Adrenal gland (tissue), 12 donors: Measurements from ENCODE around the gene TP53. TPM values are rescaled to one million over a fixed set of nuclear protein-coding genes. Genes with fewer than 3 reads are reported as not detected.

Experiments used
- DNase-seq, 7 donors: peaks; one replicate each; pipeline ENCODE4 v3.0.0-alpha.2; 2019 to 2020
- H3K27ac ChIP-seq, 5 donors: fragments of 200-600 bp; sonication (generic) in 4 of 5; 1 replicate in 3 of 5; 2 replicates in 2 of 5; pipeline versions ENCODE4 v1.5.1 to v1.8.0; 2016 to 2020; ENCODE audit warnings: mild to moderate bottlenecking in 1 of 5
- H3K27me3 ChIP-seq: fragments of 200-600 bp; 2 replicates; pipeline ENCODE4 v1.8.0; 2021
- H3K36me3 ChIP-seq, 2 donors: fragments of 200-600 bp; replicated peaks in 1 of 2; 1 replicate in 1 of 2; 2 replicates in 1 of 2; pipeline versions ENCODE4 v1.5.1 to v1.8.0; 2018 to 2022
- H3K4me1 ChIP-seq, 2 donors: fragments of 200-600 bp; replicated peaks in 1 of 2; 1 replicate in 1 of 2; 2 replicates in 1 of 2; pipeline versions ENCODE4 v1.5.1 to v1.8.0; 2018 to 2021
- H3K4me3 ChIP-seq, 4 donors: fragments of 200-600 bp; sonication (generic) in 3 of 4; one replicate each; pipeline ENCODE4 v1.5.1; 2016 to 2018
- H3K9me3 ChIP-seq, 3 donors: fragments of 200-600 bp; sonication (generic) in 1 of 3; replicated peaks in 1 of 3; 1 replicate in 2 of 3; 2 replicates in 1 of 3; pipeline versions ENCODE4 v1.5.1 to v1.8.0; 2016 to 2021
- POLR2A ChIP-seq, 2 donors: fragments of 450-650 bp; IDR thresholded peaks; one replicate each; pipeline ENCODE4 v1.6.1; 2017; ENCODE audit warnings: antibody characterized with exemption in 2 of 2, mild to moderate bottlenecking in 2 of 2, moderate library complexity in 1 of 2
- WGBS, 4 donors: extraction: QIAGEN DNeasy Blood & Tissue Kit in 2 of 4; methylation state at CpG; one replicate each; pipeline versions ENCODE4 v1.1.5 to v1.1.7; 2013 to 2017; 5-methylcytosine and 5-hydroxymethylcytosine counted together
- intact Hi-C, 2 donors: fragments of 100-400 bp; cut with DNase I; formaldehyde crosslinking; loops; one replicate each; pipeline versions ENCODE4 v1.14.1 to v1.15.0; 2022 to 2023
- polyA plus RNA-seq, 3 donors: library from polyadenylated mRNA; stranded (reverse); fragments of 200-250 nt in 2 of 3; fragments of 350-450 nt in 1 of 3; fragmentation: Illumina TruSeq in 1 of 3; extraction: RNeasy Lipid Tissue Mini Kit (QIAGEN cat#74804) in 1 of 3; gene quantifications; one replicate each; pipeline ENCODE4 v1.2.3, GENCODE V29; 2013 to 2014
- total RNA-seq, 9 donors: library from RNA; depleted of rRNA in 4 of 9; stranded (reverse); fragments of >200 nt in 4 of 9; fragments of 120-200 nt in 1 of 9; fragmentation: NEBNext Ultra II Directional in 1 of 9; extraction: Animal tissue kit (Norgen Biotek cat#: 25700) in 1 of 9; gene quantifications; one replicate each; pipeline versions ENCODE4 v1.1.0 to v1.2.4, GENCODE V29; 2013 to 2023
- TF ChIP-seq, protein P1 (sequence below), 6 experiments: fragments of 450-650 bp in 4 of 6; fragments of 200-600 bp in 2 of 6; sonication (generic) in 1 of 6; IDR thresholded peaks; 1 replicate in 5 of 6; 2 replicates in 1 of 6; pipeline versions ENCODE4 v1.5.1 to v1.8.0; 2016 to 2021; ENCODE audit warnings: antibody characterized with exemption in 6 of 6, mild to moderate bottlenecking in 2 of 6, moderate library complexity in 1 of 6
- donor health status: healthy with polysubstance abuse.
- donor health status: Bipolar disorder and iron deficiency.
- donor health status: DM: yes; HTN: yes; CAD: no.
- donor health status: DM: no; HTN: no; CAD: no.
- donor health status: DM: no; HTN: no; CAD: no.
- donor health status: DM: yes; HTN: yes; CAD: no.

Gene TP53
- total and polyA plus RNA-seq, 12 donors: 9.7 to 85.9 (median 26.6) TPM

DNA sequence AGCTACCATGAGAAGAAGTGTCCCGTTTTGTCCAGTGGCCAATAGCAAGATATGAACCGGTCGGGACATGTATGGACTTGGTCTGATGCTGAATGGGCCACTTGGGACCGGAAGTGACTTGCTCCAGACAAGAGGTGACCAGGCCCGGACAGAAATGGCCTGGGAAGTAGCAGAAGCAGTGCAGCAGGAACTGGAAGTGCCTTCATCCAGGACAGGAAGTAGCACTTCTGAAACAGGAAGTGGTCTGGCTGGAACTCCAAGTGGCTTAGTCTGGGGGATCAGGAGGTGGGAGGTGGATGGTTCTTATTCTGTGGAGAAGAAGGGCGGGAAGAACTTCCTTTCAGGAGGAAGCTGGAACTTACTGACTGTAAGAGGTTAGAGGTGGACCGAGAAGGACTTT is 23.0 kb upstream of the TP53 start:
- TF ChIP-seq, protein P1, sequence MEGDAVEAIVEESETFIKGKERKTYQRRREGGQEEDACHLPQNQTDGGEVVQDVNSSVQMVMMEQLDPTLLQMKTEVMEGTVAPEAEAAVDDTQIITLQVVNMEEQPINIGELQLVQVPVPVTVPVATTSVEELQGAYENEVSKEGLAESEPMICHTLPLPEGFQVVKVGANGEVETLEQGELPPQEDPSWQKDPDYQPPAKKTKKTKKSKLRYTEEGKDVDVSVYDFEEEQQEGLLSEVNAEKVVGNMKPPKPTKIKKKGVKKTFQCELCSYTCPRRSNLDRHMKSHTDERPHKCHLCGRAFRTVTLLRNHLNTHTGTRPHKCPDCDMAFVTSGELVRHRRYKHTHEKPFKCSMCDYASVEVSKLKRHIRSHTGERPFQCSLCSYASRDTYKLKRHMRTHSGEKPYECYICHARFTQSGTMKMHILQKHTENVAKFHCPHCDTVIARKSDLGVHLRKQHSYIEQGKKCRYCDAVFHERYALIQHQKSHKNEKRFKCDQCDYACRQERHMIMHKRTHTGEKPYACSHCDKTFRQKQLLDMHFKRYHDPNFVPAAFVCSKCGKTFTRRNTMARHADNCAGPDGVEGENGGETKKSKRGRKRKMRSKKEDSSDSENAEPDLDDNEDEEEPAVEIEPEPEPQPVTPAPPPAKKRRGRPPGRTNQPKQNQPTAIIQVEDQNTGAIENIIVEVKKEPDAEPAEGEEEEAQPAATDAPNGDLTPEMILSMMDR (IDR thresholded peaks at IDR 0.05): no peak
- no peak for TF ChIP-seq POLR2A (IDR thresholded peaks at IDR 0.05)
- no peak for DNase-seq
- H3K4me1 ChIP-seq: peaks cover 0 to 2% of the 10 kb centered on the region in 2 donors
- intact Hi-C loops: no loop called here
- 46 to 77% (median 61%) methylated on average over 4 to 7 of the region's 7 CpGs for WGBS, 4 donors
- H3K27me3 ChIP-seq: peaks cover 29% of the 10 kb centered on the region
- no peaks in the 10 kb centered on the region for H3K9me3 ChIP-seq
- H3K27ac ChIP-seq: no peak overlapping the region
- H3K4me3 ChIP-seq: no peak overlapping the region
- no peaks in the 10 kb centered on the region for H3K36me3 ChIP-seq

DNA sequence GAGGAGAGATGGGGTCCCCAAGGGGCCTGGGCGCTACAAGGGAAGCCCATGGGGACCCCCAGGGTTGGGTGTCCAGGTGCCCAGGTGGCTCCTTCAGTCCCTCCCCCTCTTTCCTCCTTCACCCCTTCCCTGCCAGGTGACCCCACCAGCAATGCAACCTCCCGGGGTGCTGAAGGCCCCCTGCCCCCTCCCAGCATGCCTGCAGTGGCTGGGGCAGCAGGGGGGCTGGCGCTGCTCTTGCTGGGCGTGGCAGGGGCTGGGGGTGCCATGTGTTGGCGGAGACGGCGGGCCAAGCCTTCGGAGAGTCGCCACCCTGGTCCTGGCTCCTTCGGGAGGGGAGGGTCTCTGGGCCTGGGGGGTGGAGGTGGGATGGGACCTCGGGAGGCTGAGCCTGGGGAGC is 21.7 kb upstream of the TP53 start:
- intact Hi-C loops: loop anchor here in 1 of 2 donors (10.0 kb wide), 2 partner anchors 66 to 256 kb away; no protein-coding TSS in a partner anchor
- no peak for TF ChIP-seq POLR2A (IDR thresholded peaks at IDR 0.05)
- TF ChIP-seq, protein P1 (IDR thresholded peaks at IDR 0.05): no peak
- Histone ChIP-seq H3K4me1 (peaks cover 9 to 11% of the 10 kb centered on the region in 2 donors), H3K27me3 (peaks cover 38% of the 10 kb centered on the region), H3K4me3 (no peak overlapping the region), H3K27ac (no peak overlapping the region), H3K9me3 (no peaks in the 10 kb centered on the region), H3K36me3 (no peaks in the 10 kb centered on the region)
- DNase-seq: no peak
- WGBS, 4 donors: 70 to 86% (median 78%) methylated on average over 1 to 11 of the region's 11 CpGs

DNA sequence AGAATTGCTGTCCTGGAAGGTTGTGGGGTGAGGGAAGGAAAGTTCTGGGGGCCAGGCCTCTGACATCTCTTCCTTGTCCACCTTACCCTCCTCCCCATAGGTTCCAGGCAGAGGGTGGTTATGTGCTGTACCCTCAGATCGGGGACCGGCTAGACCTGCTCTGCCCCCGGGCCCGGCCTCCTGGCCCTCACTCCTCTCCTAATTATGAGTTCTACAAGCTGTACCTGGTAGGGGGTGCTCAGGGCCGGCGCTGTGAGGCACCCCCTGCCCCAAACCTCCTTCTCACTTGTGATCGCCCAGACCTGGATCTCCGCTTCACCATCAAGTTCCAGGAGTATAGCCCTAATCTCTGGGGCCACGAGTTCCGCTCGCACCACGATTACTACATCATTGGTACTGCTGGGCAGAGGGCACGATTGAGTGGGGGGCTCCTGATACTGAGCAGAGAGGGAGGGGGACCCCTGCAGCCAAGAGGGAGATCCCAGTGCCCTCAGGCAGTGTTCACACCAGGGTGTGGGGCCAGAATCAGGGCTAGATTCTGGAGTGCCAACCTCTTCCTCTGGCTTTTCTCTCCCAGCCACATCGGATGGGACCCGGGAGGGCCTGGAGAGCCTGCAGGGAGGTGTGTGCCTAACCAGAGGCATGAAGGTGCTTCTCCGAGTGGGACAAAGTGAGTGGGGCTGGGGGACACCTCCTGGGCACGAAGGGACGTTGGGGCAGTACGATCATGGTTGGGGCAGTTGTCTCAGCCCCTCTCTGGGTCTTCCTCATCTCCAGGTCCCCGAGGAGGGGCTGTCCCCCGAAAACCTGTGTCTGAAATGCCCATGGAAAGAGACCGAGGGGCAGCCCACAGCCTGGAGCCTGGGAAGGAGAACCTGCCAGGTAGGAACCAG is 20.8 kb upstream of the TP53 start:
- Histone ChIP-seq H3K27ac (no peak overlapping the region), H3K36me3 (no peaks in the 10 kb centered on the region), H3K4me1 (peaks cover 9 to 11% of the 10 kb centered on the region in 2 donors), H3K9me3 (no peaks in the 10 kb centered on the region), H3K4me3 (no peak overlapping the region), H3K27me3 (peaks cover 38% of the 10 kb centered on the region)
- no peak for TF ChIP-seq POLR2A (IDR thresholded peaks at IDR 0.05)
- TF ChIP-seq, protein P1 (IDR thresholded peaks at IDR 0.05): no peak
- WGBS, 4 donors: 78 to 79% (median 79%) methylated on average over 13 to 22 of the region's 22 CpGs
- DNase-seq: no peak
- intact Hi-C loops: loop anchor here in 1 of 2 donors (10.0 kb wide), 2 partner anchors 67 to 257 kb away; no protein-coding TSS in a partner anchor

DNA sequence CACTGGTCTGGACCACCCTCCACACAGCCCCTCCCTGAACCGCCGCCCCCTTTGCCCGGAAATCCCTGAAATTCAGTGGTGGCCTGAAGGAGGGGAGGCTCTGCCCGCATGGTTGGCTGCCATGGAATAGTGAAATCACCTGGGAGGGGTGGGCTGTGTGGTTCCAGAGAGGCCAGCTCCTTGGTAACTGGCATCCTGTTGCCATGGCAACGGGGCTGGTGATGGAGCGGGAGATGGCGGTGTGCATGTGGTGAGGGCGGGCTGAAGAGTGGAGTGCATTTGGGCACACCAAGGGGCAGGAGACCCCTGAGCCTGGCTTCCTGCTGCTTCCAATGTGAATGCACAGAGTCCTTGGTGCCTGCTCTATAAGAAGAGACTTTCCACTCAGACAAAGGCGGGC is 20.2 kb upstream of the TP53 start:
- intact Hi-C loops: loop anchor here in 1 of 2 donors (10.0 kb wide), 2 partner anchors 67 to 257 kb away; no protein-coding TSS in a partner anchor
- no peak overlapping the region for H3K27ac ChIP-seq
- no peaks in the 10 kb centered on the region for H3K9me3 ChIP-seq
- peaks cover 9 to 11% of the 10 kb centered on the region in 2 donors for H3K4me1 ChIP-seq
- no peak for TF ChIP-seq POLR2A (IDR thresholded peaks at IDR 0.05)
- TF ChIP-seq, protein P1 (IDR thresholded peaks at IDR 0.05): no peak
- no peaks in the 10 kb centered on the region for H3K36me3 ChIP-seq
- H3K27me3 ChIP-seq: peaks cover 35% of the 10 kb centered on the region
- whole genome bisulfite sequencing, 4 donors: 63 to 75% (median 75%) methylated on average over 9 of the region's 9 CpGs
- no peak for DNase-seq
- H3K4me3 ChIP-seq: no peak overlapping the region
